HEK293 (cell line): ENCODE data around the gene FAM83C.

ENCODE experiments used
- CTCF ChIA-PET: fragments of 350-600 bp; formaldehyde crosslinking; extraction: SDS; loops from one replicate; lab custom pipeline; 2021; ENCODE audit warnings: antibody characterized with exemption; lab: Yijun Ruan, JAX
- POLR2A ChIA-PET: fragments of 300-600 bp; formaldehyde crosslinking; extraction: SDS; loops from one replicate; lab custom pipeline; 2020; ENCODE audit warnings: antibody characterized with exemption, inconsistent platforms; lab: Yijun Ruan, JAX
- H3K27ac ChIP-seq: fragments of 200-500 bp; sonication (Bioruptor generic); 2 replicates; pipeline ENCODE4 v1.5.1; 2014; ENCODE audit warnings: low read depth, low read length, control low read depth, inconsistent platforms; ENCODE audit errors: extremely low read depth
- H3K36me3 ChIP-seq, 2 experiments: fragments of 200-500 bp in 1 of 2; sonication (Bioruptor generic) in 1 of 2; 1 replicate in 1 of 2; 2 replicates in 1 of 2; pipeline ENCODE4 v1.5.1; 2014 to 2017; ENCODE audit warnings: inconsistent platforms in 2 of 2, low read length in 2 of 2; ENCODE audit not compliant: control insufficient read depth in 2 of 2, insufficient read depth in 1 of 2
- H3K4me1 ChIP-seq: fragments of 200-500 bp; sonication (Bioruptor generic); 2 replicates; pipeline ENCODE4 v1.5.1; 2014; ENCODE audit warnings: mild to moderate bottlenecking, low read length, inconsistent platforms; ENCODE audit not compliant: control insufficient read depth, insufficient read depth
- H3K4me3 ChIP-seq: 2 replicates; pipeline ENCODE4 v1.5.1; 2011; ENCODE audit warnings: low read depth, mild to moderate bottlenecking, control low read depth, low read length, moderate library complexity
- H3K9me3 ChIP-seq: fragments of 200-500 bp; sonication (Bioruptor generic); 2 replicates; pipeline ENCODE4 v1.5.1; 2014; ENCODE audit warnings: low read depth, low read length, inconsistent platforms; ENCODE audit not compliant: control insufficient read depth, insufficient read depth
- ATF2 ChIP-seq: fragments of 450-650 bp; formaldehyde crosslinking; IDR thresholded peaks from 2 replicates; pipeline ENCODE4 v1.5.1; 2016; ENCODE audit warnings: missing biosample characterization, missing genetic modification characterization, low read depth
- EGR2 ChIP-seq: fragments of 450-650 bp; formaldehyde crosslinking; IDR thresholded peaks from 2 replicates; pipeline ENCODE4 v1.5.1; 2016; ENCODE audit warnings: low read depth, missing biosample characterization, missing genetic modification characterization
- OSR2 ChIP-seq: fragments of 450-650 bp; formaldehyde crosslinking; IDR thresholded peaks from 2 replicates; pipeline ENCODE4 v1.5.1; 2016; ENCODE audit warnings: missing biosample characterization, missing genetic modification characterization
- PATZ1 ChIP-seq: fragments of 450-650 bp; formaldehyde crosslinking; IDR thresholded peaks from 2 replicates; pipeline ENCODE4 v1.5.1; 2016; ENCODE audit warnings: missing biosample characterization, missing genetic modification characterization
- PBX3 ChIP-seq: sonication (generic); formaldehyde crosslinking; IDR thresholded peaks from 2 replicates; pipeline ENCODE4 v1.8.1; 2022; ENCODE audit warnings: mild to moderate bottlenecking, moderate library complexity, missing genetic modification reagents
- ZBTB48 ChIP-seq: fragments of 450-650 bp; formaldehyde crosslinking; IDR thresholded peaks from 2 replicates; pipeline ENCODE4 v1.5.1; 2016; ENCODE audit warnings: missing biosample characterization, missing genetic modification characterization
- ZBTB8A ChIP-seq: fragments of 450-650 bp; formaldehyde crosslinking; IDR thresholded peaks from 2 replicates; pipeline ENCODE4 v1.5.1; 2016; ENCODE audit warnings: missing biosample characterization, missing genetic modification characterization
- ZNF112 ChIP-seq: fragments of 450-650 bp; formaldehyde crosslinking; IDR thresholded peaks from 2 replicates; pipeline ENCODE4 v1.5.0; 2017; ENCODE audit warnings: missing biosample characterization, missing genetic modification characterization
- ZNF121 ChIP-seq: fragments of 450-650 bp; formaldehyde crosslinking; IDR thresholded peaks from 2 replicates; pipeline ENCODE4 v1.5.1; 2016; ENCODE audit warnings: missing biosample characterization, missing genetic modification characterization
- ZNF184 ChIP-seq: fragments of 450-650 bp; IDR thresholded peaks from 2 replicates; pipeline ENCODE4 v1.5.1; 2018; ENCODE audit warnings: missing biosample characterization, mild to moderate bottlenecking, missing genetic modification characterization
- ZNF202 ChIP-seq: fragments of 450-650 bp; formaldehyde crosslinking; IDR thresholded peaks from 2 replicates; pipeline ENCODE4 v1.5.1; 2016; ENCODE audit warnings: missing biosample characterization, missing genetic modification characterization, borderline replicate concordance
- ZNF214 ChIP-seq: fragments of 450-650 bp; formaldehyde crosslinking; IDR thresholded peaks from 2 replicates; pipeline ENCODE4 v1.5.1; 2017; ENCODE audit warnings: missing biosample characterization, mild to moderate bottlenecking, missing genetic modification characterization, borderline replicate concordance
- ZNF23 ChIP-seq: fragments of 450-650 bp; formaldehyde crosslinking; IDR thresholded peaks from 2 replicates; pipeline ENCODE4 v1.5.1; 2016; ENCODE audit warnings: missing biosample characterization, missing genetic modification characterization, borderline replicate concordance
- ZNF426 ChIP-seq: fragments of 450-650 bp; formaldehyde crosslinking; IDR thresholded peaks from 2 replicates; pipeline ENCODE4 v1.5.1; 2017; ENCODE audit warnings: missing biosample characterization, missing genetic modification characterization, mild to moderate bottlenecking, inconsistent platforms, moderate library complexity
- ZNF433 ChIP-seq: fragments of 450-650 bp; formaldehyde crosslinking; IDR thresholded peaks from 2 replicates; pipeline ENCODE4 v1.5.1; 2016; ENCODE audit warnings: missing biosample characterization, missing genetic modification characterization, low read depth
- ZNF501 ChIP-seq: fragments of 450-650 bp; formaldehyde crosslinking; IDR thresholded peaks from 2 replicates; pipeline ENCODE4 v1.5.1; 2016; ENCODE audit warnings: missing biosample characterization, missing genetic modification characterization
- ZNF529 ChIP-seq: fragments of 450-650 bp; formaldehyde crosslinking; IDR thresholded peaks from 2 replicates; pipeline ENCODE4 v1.5.1; 2017; ENCODE audit warnings: missing genetic modification characterization, missing biosample characterization; ENCODE audit not compliant: insufficient replicate concordance
- ZNF571 ChIP-seq: fragments of 450-650 bp; formaldehyde crosslinking; IDR thresholded peaks from 2 replicates; pipeline ENCODE4 v1.5.0; 2017; ENCODE audit warnings: missing biosample characterization, missing genetic modification characterization
- ZNF639 ChIP-seq: fragments of 450-650 bp; formaldehyde crosslinking; IDR thresholded peaks from 2 replicates; pipeline ENCODE4 v1.5.1; 2016; ENCODE audit warnings: missing biosample characterization, missing genetic modification characterization
- ZNF670 ChIP-seq: fragments of 450-650 bp; formaldehyde crosslinking; IDR thresholded peaks from 2 replicates; pipeline ENCODE4 v1.5.1; 2016; ENCODE audit warnings: missing biosample characterization, missing genetic modification characterization, low read depth
- ZNF677 ChIP-seq: fragments of 450-650 bp; IDR thresholded peaks from 2 replicates; pipeline ENCODE4 v1.5.0; 2018; ENCODE audit warnings: missing biosample characterization, mild to moderate bottlenecking, missing genetic modification characterization, moderate library complexity
- ZNF76 ChIP-seq: fragments of 450-650 bp; formaldehyde crosslinking; IDR thresholded peaks from 2 replicates; pipeline ENCODE4; 2016; ENCODE audit warnings: low read depth, missing biosample characterization, missing genetic modification characterization, borderline replicate concordance
- ZSCAN23 ChIP-seq: fragments of 450-650 bp; formaldehyde crosslinking; IDR thresholded peaks from 2 replicates; pipeline ENCODE4 v1.5.1; 2016; ENCODE audit warnings: missing biosample characterization, missing genetic modification characterization
- ZSCAN30 ChIP-seq: fragments of 450-650 bp; IDR thresholded peaks from 2 replicates; pipeline ENCODE4 v1.5.1; 2018; ENCODE audit warnings: missing biosample characterization, mild to moderate bottlenecking, missing genetic modification characterization, moderate library complexity

The FAM83C gene

GRCh38 chr20:35300469-35301262 is 8.4 kb upstream of the FAM83C start:
- ChIA-PET CTCF (interaction anchor here (0.6 to 13.7 kb wide), 10 partner anchors 17 to 217 kb away, joined by 3 to 236 read pairs (median 4); no protein-coding TSS in a partner anchor), POLR2A (interaction anchor here (1.0 kb wide), 1 partner anchor 16 kb away, joined by 4 read pairs; the partner anchor contains the start of gene EIF6)
- H3K36me3 ChIP-seq: peaks cover 0 to 8% of the 10 kb centered on the region in 2 experiments; a peak in 1 of 3 replicates
- H3K4me3 ChIP-seq: no peak overlapping the region
- H3K9me3 ChIP-seq: no peaks in the 10 kb centered on the region
- no peaks in the 10 kb centered on the region; the same call in 1 of the 2 replicates for H3K4me1 ChIP-seq
- H3K27ac ChIP-seq: no peak overlapping the region
- no peak for TF ChIP-seq ZNF426 (tag by site-specific recombination)
- TF ChIP-seq ZNF112 (tag by site-specific recombination): no peak
- no peak for TF ChIP-seq ZBTB8A (tag by site-specific recombination)
- peak; percentile 94 for TF ChIP-seq ZNF121 (tag by site-specific recombination)
- TF ChIP-seq ZSCAN23 (tag by site-specific recombination): no peak

GRCh38 chr20:35299780-35300179 is 7.6 kb upstream of the FAM83C start:
- ChIA-PET CTCF (interaction anchor here (0.6 to 13.7 kb wide), 7 partner anchors 18 to 155 kb away, joined by 3 to 236 read pairs (median 4); no protein-coding TSS in a partner anchor), POLR2A (no interaction called here)

GRCh38 chr20:35298264-35298663 is 6.0 kb upstream of the FAM83C start:
- H3K36me3 ChIP-seq: peaks cover 0 to 5% of the 10 kb centered on the region in 2 experiments; a peak in 1 of 3 replicates
- ChIA-PET CTCF (interaction anchor here (1.0 to 13.7 kb wide), 2 partner anchors 33 to 141 kb away, joined by 3 to 236 read pairs; no protein-coding TSS in a partner anchor), POLR2A (no interaction called here)
- H3K27ac ChIP-seq: no peak overlapping the region
- H3K4me3 ChIP-seq: no peak overlapping the region
- no peaks in the 10 kb centered on the region for H3K9me3 ChIP-seq
- H3K4me1 ChIP-seq: no peaks in the 10 kb centered on the region
- no peak for TF ChIP-seq ZNF214 (tag by site-specific recombination)
- no peak for TF ChIP-seq ZNF571 (tag by site-specific recombination)
- TF ChIP-seq ZNF23 (tag by site-specific recombination): no peak
- TF ChIP-seq EGR2 (tag by site-specific recombination): peak; percentile 81
- TF ChIP-seq ZNF529 (tag by site-specific recombination): no peak
- TF ChIP-seq ZNF112 (tag by site-specific recombination): no peak
- TF ChIP-seq ZNF76 (tag by site-specific recombination): no peak
- no peak for TF ChIP-seq PATZ1 (tag by site-specific recombination)
- no peak for TF ChIP-seq ZNF202 (tag by site-specific recombination)

More at GRCh38 chr20:35299780-35300179, 7.6 kb upstream of the FAM83C start:
- Histone ChIP-seq H3K4me3 (no peak overlapping the region), H3K4me1 (no peaks in the 10 kb centered on the region), H3K36me3 (peaks cover 0 to 8% of the 10 kb centered on the region in 2 experiments; a peak in 1 of 3 replicates), H3K27ac (no peak overlapping the region), H3K9me3 (no peaks in the 10 kb centered on the region)
- TF ChIP-seq ZNF639 (tag by site-specific recombination) (no peak), ZBTB48 (tag by site-specific recombination) (no peak), ZNF433 (tag by site-specific recombination) (no peak), ZNF677 (tag by site-specific recombination) (no peak), ZNF202 (tag by site-specific recombination) (no peak), ZNF501 (tag by site-specific recombination) (no peak), ZNF184 (tag by site-specific recombination) (no peak), ZNF670 (tag by site-specific recombination) (no peak), ZSCAN30 (tag by site-specific recombination) (no peak), PBX3 (CRISPR knock-in tag) (no peak), OSR2 (no peak), ATF2 (tag by site-specific recombination) (no peak)
